IPS-11a (cell line): Measurements from ENCODE around the gene EN1.
A peak's percentile ranks its signal among the peaks of the same experiment; 100 is the strongest.

Source experiments
- H3K4me3 ChIP-seq: one replicate; pipeline ENCODE4 v1.5.1; 2013; ENCODE audit warnings: low read depth, low read length, control low read depth

Gene EN1

DNA sequence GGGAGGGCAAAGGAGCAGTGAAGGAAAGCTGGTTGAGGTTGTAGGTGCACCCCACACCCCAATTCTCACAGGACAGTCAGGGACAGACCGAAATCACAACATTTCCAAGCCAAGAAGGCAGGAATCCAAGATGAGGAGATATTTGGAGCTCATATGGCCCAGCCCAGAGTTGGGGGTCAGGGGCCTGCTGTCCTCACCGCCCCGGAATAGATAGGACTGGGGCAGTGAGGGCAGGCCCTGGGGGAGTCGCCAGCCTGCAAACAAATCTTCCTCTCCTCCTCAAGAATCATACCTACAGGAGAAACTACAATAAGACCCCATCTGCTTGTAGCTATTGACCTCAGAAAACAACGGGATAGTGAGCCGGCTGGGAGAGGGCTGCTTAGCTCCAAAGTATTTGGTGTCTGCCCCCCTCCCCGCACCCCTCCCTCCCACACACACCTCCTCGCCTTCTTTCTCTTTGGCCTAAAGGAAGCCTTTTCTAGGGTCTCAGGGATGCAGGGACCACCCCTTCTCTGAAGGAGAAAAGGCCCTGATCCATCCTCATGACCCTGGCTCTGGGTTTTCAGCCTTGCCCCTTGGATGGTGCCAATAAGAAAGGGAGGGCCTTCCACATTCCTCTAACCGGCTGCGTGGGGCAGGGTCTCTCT lies 3.8 kb downstream of the EN1 start:
- H3K4me3 ChIP-seq: no peak overlapping the region

DNA sequence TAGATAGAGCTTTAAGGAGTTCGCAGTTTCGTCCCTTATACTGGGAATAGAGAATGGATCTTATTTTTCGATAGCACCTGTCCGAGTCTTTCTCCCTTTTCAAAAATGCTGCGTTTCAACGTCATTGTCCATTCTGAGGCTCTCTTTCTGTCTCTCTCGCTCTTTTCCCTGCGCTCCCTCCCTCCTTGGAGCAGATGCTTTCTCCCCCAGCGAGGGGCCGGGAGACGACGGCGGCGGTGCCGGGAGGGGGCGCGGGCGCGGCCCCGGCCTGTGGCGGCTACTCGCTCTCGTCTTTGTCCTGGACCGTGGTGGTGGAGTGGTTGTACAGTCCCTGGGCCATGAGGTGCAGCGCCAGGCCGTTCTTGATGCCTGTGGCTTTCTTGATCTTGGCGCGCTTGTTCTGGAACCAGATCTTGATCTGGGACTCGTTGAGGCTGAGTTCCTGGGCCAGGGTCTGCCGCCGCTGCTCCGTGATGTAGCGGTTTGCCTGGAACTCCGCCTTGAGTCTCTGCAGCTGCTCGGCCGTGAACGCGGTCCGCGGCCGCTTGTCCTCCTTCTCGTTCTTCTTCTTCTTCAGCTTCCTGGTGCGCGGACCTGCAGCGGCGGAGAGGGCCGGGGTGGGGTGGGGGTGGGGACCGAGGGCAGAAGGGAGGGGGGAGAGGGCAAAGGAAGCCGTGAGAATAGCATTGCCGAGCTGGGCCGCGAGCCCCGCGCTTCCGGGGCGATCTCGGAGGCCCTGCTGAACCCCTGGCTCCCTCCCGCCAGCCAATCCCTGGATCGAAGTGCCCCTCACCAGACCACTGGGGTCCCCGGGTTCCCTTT lies 4.6 kb downstream of the EN1 start:
- peak overlapping the region; percentile 20 for H3K4me3 ChIP-seq

DNA sequence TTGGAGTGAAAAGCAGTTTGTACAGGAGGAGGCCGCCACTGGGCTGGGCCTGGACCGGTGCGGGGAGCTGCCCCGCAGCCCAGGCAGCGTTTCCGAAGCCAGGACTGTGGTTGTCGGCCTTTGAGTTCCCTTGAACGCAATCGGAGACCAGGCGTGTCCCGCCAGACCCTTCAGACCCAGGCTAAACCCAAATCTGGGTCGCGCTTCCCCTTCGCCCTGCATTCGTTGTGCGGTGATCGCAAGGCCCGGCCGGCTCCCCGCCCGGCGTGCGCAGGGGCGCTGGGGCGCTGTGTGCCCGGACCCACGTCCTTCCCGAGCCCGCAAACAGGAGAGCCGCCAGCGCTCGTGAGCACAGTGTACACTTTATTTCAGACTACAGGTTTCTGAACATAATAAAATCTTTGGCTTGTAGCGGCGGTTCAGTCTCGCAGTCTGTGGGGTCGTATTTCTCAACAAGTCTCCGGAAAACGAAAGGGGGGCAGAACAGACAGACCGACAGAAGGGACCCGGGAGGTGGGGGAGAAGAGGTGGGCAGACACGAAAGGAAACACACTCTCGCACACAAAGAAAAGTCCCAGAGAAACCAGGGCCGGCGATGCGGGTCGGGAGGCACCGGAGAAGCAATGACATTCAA lies 5.5 kb downstream of the EN1 start:
- no peak overlapping the region for H3K4me3 ChIP-seq

DNA sequence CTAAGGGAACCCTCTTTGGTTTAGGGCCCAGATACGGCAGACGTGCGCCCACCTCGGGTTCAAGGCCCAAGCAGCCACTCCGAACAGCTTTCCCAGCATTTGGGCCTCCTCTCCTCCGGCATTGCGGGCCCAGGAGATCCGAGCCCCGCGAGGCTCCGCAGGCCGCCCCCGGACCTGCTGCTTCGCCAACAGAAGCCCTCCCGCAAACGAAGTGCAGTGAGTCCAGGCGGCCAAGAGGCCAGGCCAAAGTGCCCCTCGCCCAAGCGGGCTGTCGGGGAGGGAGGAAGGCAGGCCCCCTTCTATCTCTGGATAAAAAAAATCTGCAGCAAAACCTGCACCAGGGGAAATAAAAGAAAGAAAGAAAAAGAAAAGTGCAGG lies 6.0 kb downstream of the EN1 start:
- H3K4me3 ChIP-seq: no peak overlapping the region

DNA sequence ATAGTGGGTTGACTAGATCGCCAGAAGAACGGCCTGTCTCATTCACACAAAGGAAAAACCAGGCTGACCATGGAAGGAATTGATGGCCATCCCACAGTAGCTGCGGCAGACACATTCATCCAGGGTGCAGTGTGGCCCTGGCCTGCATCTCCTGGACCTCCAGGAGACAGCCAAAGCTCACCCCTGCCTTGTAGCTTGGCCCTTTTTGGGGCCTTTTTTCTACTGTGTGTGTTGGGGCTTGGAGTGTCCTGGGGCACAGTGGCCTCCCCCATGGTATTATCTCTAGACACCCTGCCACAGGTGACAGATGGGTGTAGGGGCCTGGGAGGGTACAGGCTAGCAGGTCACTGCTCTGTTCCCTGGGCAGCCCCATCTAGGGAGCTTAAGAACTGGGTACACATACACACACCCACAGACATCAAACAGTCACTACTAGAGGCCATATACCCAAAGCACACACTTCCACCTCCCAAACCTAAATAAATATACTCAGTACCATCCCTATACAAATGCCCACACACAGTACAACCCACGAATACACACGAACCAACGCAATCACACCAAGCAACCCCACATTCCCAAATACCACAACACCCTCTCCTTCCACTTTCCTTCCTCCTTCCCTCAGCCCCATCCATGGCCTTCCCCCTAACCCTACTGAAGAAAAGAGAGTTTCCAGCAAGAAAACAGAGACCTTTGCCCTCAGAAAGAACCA lies 8.6 kb downstream of the EN1 start:
- no peak overlapping the region for H3K4me3 ChIP-seq

DNA sequence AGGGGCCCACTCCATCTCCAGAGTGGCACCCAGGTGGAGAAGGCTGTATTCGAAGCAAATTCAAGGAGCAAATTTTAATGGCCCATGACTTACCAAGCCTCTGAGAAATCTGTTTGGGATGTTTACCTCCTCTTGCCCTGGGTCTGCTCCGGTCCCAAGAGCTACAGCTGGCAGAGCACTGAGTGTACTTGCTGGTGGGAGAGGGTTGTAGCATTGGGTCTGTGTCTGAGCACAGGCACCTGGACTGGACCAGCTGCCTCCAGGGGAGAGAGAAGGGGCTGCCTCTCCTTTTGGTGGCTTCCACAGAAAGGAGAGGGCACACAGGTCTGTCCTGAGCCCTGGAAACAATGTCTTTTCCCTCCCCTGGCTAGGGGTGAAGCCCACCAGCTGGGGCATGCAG lies 9.8 kb downstream of the EN1 start:
- no peak overlapping the region for H3K4me3 ChIP-seq

DNA sequence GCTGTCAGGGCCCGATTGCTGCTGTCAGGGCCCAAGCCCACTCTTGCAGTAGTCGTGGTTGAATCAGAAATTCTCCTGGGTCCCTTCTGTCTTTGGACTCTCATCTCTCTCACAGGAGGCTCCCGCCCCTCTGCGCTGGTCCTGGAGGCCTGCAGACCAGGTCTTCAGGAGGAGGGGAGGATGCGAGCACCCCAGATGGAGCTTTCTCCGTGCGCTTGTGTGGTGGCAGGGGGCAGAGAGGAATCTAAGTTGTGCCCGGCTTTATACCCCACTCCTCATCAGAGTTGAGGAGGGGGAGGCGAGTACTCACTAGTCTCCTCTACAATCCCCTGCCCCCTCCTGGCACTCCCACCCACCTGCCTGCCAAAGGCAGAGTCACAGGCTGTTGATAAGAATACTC lies 10.4 kb downstream of the EN1 start:
- no peak overlapping the region for H3K4me3 ChIP-seq

DNA sequence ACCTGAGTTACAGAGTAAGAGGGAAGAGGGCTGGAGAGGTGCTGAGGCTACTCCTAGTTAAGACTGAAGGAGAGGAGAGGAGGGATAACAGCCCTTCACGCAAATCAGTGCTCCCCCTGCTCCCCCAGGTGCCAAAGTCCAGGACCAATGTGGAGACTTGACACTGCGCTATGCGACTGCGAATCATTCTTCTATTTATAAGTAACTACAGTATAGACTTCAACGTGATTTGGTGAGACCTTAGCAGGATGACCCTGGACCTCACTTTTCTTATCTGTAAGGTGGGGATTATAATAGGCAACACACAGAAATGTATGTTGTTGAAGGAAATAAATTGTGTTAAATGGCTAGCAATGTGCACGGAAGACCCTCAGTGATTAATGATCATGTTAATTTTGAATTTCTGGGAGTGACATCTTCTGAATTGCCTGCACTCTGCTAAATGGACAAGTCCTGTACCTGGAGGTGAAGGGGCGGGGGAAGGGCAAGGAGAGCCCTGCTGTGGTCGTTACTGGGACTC lies 11.0 kb downstream of the EN1 start:
- peak overlapping the region; percentile 8 for H3K4me3 ChIP-seq

DNA sequence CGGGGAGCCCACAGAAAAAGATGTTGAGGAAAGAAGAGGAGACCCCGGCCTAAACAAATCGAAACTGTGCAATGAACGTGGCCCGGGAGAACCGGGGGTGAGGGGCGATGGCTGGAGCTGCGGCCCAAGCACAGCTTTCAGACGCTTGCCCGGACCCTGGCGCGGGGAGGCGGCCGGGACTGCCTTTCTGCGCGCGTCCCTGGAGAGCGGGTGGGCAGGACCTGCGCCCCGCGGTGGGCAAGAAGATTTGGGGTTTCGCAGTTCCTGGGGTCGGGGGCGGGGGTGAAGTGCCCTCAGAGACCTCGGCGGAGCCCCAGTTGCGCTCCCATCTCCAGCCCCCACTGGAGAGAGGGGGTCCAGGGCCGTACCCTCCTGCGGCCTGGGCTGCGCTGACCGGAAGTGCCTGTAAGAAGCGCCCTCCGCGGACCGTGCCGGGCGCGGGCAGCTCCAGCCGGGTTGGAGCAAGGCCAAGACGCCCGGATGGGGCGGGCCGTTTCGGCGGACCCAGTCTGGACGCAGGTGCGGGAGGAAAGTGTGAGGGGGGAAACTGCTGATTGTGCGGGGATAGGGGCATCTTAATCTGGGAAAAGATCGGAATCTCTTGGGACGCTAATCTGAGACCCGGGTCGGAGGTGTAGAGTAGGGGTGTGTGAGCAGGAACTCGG lies 11.6 kb downstream of the EN1 start:
- H3K4me3 ChIP-seq: peak overlapping the region; percentile 8

DNA sequence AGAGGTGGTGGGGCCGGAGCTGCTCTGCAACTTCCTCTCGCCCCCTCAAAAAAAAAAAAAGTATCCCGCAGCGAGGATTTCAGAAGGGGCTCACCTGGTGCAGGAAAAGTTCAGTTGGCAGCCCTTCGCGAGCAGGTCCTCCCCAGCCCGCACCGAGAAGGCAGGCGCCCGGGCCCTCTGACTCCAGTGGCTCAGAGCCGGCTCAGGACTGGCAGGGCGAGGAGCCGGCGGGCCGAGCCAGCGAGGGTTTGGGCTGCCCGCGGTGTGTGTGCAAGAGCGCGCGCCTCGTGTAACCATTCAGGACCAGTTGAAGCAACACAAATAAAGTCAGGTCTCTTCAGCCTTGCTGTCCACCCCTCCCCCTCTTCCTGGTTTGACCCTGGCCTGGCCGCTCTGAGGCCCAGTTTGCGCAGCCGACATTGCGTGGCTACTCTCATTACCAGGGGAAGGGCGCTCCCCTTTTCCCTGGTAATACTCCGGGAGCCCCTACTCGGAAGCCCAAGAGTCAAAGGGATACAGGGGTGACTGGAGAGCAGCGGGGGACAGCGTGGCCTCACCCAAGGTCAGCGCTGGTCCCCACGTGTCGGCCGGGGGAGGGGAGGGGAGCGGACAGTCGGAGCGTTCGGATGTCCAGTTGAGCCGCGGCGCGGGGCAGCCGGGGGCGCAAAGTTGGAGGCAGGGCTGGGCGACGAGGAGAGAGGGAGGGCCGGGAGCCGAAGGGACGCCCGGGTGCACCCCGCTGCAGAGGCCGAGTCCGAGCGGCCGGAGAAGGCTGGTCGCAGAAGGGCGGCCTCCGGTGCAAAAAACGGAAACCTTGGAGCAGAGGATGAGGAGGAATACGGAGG lies 12.3 kb downstream of the EN1 start:
- H3K4me3 ChIP-seq: peak overlapping the region; percentile 17

DNA sequence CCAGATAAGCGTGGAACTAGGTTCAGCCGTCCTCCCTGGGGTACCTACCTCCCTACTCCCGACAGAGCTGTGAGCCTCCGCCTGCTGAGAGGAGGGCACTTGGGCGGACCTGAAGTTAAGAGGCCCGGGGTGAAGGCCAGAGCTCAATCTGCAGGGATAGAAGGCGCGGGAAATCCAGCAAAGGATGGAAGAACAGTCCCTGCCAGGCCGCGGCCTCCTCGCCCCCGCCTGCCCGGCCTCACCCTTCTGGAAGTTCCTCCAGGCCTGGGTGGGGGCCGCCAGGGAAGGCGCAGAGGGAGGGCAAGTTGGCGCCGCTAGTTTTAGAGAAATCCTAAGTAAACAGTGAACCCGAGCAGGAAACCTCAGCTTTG lies 13.0 kb downstream of the EN1 start:
- no peak overlapping the region for H3K4me3 ChIP-seq

DNA sequence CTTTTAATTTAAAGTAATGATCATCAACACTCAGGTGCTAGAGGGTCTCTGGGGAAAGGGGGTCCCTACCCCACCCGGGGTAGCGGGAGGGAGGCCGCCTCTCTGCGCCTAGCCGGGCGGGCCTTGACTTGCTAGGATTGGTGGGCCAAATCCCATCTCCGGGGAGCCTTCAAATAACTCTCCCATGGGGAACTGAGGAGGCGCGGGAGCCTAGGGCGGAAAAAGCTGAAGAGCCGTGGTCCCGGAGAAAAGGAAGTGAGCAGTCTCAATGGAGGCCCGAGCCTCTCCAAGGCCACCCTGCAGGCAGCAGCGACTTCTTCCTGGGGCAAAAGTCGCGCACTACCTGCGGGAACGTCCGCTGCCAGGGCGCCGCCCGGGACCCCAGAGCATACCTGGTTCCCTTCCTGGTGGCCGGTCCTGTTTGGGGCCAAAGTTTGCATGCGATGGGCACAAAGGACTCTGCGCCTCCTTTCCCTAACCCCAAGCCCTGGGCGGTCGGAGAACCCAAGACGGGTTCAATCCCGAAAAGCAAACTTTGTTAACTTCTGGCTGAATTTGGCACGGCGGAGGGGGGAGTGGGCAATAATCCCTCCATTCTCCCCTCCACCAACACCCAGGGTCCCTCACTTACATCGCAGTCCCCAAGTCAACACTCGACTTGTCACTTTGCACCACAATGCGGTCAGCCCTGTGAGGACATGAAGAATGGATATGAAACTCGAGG lies 13.6 kb downstream of the EN1 start:
- no peak overlapping the region for H3K4me3 ChIP-seq

DNA sequence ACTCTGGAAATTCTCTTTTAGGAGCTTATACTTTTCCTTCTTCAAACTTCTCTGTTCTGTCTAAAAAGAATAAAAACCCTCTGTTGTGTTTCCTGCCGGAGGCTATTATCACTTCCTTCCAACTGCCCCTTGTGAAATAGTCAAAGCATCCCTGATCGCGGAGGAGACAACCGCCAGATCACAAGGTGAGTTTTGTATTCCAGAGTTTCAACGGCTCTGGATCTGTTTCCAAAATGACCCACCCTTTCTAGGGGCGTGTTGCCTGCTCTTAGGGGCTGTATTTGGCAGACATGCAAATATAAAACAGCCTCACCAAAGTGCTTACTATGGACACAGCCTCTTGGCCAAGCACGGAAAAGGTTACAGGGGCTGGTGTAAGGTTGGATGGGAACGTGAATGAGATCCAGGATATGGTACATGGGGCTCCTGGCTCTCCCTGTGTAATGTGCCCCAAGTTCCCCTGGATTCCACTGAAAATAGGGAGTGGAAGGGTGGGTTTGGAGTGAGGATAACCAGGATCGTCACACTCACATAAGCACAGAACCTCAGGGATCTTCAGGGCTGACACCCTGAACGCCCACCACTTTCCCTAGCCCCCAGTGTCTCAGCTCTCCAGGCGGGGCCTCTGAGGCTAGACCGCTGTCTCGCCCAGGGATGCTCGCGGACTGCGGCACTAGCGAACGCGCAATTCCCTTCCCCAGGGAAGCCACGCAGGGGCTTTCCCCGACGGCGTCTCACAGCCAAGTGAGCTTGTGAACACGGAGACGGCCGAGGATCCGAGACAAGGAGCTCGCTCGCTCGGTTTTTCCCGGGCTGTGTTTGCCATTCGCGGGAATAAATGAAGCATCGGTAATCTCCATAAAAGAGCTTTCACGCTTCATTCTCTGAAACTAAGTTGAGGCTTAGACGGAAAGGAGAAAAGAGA lies 14.4 kb downstream of the EN1 start:
- H3K4me3 ChIP-seq: no peak overlapping the region

DNA sequence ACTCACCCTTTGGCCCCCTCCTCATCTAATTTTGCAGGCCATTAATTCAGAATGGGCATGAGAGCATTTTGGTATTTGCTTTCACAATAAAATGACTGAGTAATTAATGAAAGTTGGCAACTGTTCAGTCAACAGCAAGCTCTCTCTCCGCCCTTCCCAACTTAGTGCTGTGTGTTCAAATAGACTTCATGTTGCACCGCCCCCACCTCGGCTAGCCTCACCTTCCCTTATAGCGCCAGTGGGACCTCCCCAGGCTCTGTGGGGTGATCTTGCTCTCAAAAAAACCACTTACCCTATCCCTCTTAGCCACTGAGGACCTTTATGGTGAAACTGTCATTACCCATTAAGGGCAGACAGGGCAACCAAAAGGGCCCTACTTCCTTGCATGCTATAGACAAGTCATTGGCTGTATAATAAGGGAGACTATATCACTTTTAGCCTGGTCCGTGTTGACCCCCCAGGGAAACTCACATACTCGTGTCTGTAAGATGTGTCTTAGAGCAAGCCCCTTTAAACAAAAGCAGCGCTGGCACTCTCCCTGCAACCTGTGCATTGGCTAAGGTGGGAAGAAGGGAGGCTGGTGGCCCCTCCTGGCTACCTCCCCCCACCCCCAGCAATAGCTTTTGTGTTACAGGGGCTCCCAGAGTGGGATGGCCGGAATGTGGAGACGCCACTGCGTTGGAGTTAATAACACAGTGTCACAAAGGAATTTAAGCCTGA lies 15.2 kb downstream of the EN1 start:
- no peak overlapping the region for H3K4me3 ChIP-seq

DNA sequence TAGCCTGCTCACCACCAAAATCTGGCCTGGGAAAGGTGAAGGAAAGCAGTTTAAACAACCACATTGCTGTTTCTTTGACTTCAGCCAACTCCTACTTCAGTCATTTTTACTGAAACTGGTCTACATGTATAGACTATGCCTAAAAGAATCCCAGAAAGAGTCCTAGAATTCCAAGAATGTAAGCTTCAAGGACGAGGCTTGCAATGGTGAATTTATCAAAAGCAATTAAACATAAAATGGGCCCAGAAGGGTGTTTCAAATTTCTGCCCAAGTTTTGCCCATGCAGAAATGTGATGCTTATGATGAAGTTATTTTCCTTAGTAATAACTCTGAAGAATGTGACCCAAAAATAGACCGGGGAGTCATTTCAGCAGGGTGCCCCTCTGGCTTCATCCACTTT lies 16.6 kb downstream of the EN1 start:
- no peak overlapping the region for H3K4me3 ChIP-seq

DNA sequence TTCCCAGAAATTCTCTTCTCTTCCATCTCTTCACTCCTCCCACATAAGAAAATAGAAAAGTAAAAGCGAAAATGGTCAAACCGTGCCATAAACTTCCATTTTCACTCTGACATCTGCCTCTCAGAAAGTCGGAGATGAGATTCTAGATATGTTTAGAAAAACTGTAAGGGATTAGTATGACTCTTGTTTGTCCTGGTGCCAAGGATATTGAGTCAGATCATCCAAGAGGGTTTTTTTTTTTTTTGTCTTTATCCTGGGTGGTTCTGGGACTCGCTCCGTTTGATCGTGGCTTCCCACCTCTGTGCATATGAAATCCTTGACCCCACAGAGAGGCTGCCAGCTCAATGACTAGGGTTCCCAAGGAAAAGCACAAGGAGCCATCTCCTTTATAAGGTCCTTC lies 17.3 kb downstream of the EN1 start:
- H3K4me3 ChIP-seq: no peak overlapping the region

DNA sequence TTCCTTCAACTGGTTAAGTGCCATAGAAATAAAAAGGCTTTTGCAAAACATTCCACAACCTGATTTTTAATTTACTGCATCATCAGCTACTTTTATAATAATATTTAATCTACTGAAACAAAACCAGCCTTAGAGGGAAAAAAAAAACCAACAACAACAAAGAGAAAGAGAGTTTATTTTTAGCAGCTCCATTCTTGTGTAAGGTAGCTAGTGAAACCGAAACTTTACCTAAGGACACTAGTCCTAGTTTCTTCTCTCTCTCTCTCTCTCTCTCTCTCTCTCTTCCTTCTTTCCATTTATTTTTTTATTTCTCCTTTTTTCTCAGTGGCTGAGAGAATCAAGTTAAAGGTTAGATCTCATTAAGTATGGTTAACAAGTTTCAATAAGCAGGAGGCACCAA lies 21.4 kb downstream of the EN1 start:
- no peak overlapping the region for H3K4me3 ChIP-seq

DNA sequence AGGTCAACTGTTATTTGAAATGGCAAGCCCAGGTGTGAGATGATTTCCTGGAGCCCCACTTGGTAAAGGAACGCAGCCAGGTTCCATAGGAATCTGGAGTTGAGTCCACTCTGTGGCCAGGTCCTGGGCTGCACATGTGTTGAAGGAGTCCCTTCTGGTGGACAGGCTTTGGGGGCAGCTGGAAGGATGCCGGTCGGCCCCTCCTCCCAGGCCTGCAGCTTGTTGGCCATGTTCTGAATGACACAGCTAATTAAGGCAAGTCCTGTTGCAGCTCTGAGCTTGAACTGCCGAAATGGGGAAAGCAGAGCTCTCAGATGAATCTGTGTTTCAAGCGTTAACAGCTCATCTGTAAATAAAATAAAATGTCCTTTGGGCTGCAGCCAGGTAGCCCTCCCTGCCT lies 23.8 kb downstream of the EN1 start:
- H3K4me3 ChIP-seq: no peak overlapping the region
